GM12878 (cell line): ENCODE results near the gene CATSPER4. TPM values are rescaled to one million over a fixed set of nuclear protein-coding genes. Genes with fewer than 3 reads are reported as not detected.

Experiments used
- ATAC-seq: fragments of 200-7000 bp; cut with Tn5 transposase; 3 replicates; pipeline ENCODE4 v1.9.1; 2020; ENCODE audit warnings: mild to moderate bottlenecking, moderate library complexity
- BruUV-seq: library from RNA; stranded (reverse); fragments of 400-500 nt; replicated peaks from 2 replicates; lab custom pipeline; 2021; lab: Mats Ljungman, UMichigan
- CTCF ChIA-PET: fragments of 300-600 bp; sonication (Branson Sonifier 250); formaldehyde crosslinking; extraction: SDS; loops from one replicate; lab custom pipeline; 2021; ENCODE audit warnings: inconsistent platforms; lab: Yijun Ruan, JAX
- POLR2A ChIA-PET: fragments of 350-600 bp; formaldehyde crosslinking; extraction: SDS; loops from one replicate; lab custom pipeline; 2021; ENCODE audit warnings: inconsistent platforms; lab: Charles Lee
- RAD21 ChIA-PET: fragments of 300-600 bp; sonication (Branson Sonifier 250); formaldehyde crosslinking; loops from one replicate; lab custom pipeline; 2023; ENCODE audit warnings: antibody characterized with exemption; ENCODE audit not compliant: unreplicated experiment; lab: Charles Lee
- SMC1A ChIA-PET: fragments of 300-600 bp; sonication (Branson Sonifier 250); formaldehyde crosslinking; loops from one replicate; lab custom pipeline; 2023; ENCODE audit not compliant: unreplicated experiment, uncharacterized antibody; lab: Charles Lee
- DNase-seq: peaks from one replicate; pipeline ENCODE4 v3.0.0-alpha.2; 2011; ENCODE audit warnings: low read depth, low spot score
- FAIRE-seq: peaks from 3 replicates; lab custom pipeline; 2011; peaks lifted over from hg19 to GRCh38; lab: Jason Lieb, UNC
- H2AFZ ChIP-seq: 2 replicates; pipeline ENCODE4 v1.6.0; 2011; ENCODE audit warnings: low read depth, low read length, control low read depth; ENCODE audit not compliant: control insufficient read depth
- H3K27ac ChIP-seq: 2 replicates; pipeline ENCODE4 v1.5.1; 2011; ENCODE audit warnings: control low read depth; ENCODE audit not compliant: control insufficient read depth, insufficient read depth
- H3K27me3 ChIP-seq, 2 experiments: replicated peaks in 1 of 2; 2 replicates each; pipeline versions ENCODE4 v1.6.0 to v1.6.1; 2011; ENCODE audit warnings: low read length in 1 of 2; ENCODE audit not compliant: control insufficient read depth in 2 of 2, insufficient read depth in 2 of 2
- H3K36me3 ChIP-seq, 2 experiments: 2 replicates each; pipeline ENCODE4 v1.5.1; 2011; ENCODE audit warnings: low read length in 1 of 2; ENCODE audit not compliant: control insufficient read depth in 2 of 2, insufficient read depth in 2 of 2
- H3K4me1 ChIP-seq: 2 replicates; pipeline ENCODE4 v1.6.1; 2011; ENCODE audit warnings: mild to moderate bottlenecking, low read length, moderate library complexity, mixed read lengths; ENCODE audit not compliant: control insufficient read depth, insufficient read depth
- H3K4me2 ChIP-seq: 2 replicates; pipeline ENCODE4 v1.6.0; 2011; ENCODE audit warnings: control low read depth; ENCODE audit not compliant: control insufficient read depth, insufficient read depth
- H3K4me3 ChIP-seq: fragments of 200-600 bp; sonication (generic); 2 replicates; pipeline ENCODE4 v1.5.1; 2016
- H3K79me2 ChIP-seq: 2 replicates; pipeline ENCODE4 v1.6.0; 2011; ENCODE audit warnings: low read length; ENCODE audit not compliant: control insufficient read depth, insufficient read depth
- H3K9ac ChIP-seq: 2 replicates; pipeline ENCODE4 v1.8.0; 2011; ENCODE audit warnings: low read length, control low read depth, mixed read lengths; ENCODE audit not compliant: control insufficient read depth, insufficient read depth
- H3K9me3 ChIP-seq: replicated peaks from 3 replicates; pipeline ENCODE4 v1.5.1; 2011; ENCODE audit warnings: mild to moderate bottlenecking, low read length; ENCODE audit not compliant: control insufficient read depth, insufficient read depth
- H4K20me1 ChIP-seq: 2 replicates; pipeline ENCODE4 v1.6.0; 2011; ENCODE audit not compliant: control insufficient read depth, insufficient read depth
- BMI1 ChIP-seq: fragments of 450-650 bp; IDR thresholded peaks from 2 replicates; pipeline ENCODE4 v1.6.1; 2016; ENCODE audit warnings: mild to moderate bottlenecking, moderate library complexity, borderline replicate concordance
- EP300 ChIP-seq, 2 experiments: fragments of 150-350 bp in 1 of 2; IDR thresholded peaks; 2 replicates each; pipeline ENCODE4 v1.6.1; 2011 to 2012; ENCODE audit warnings: low read depth in 2 of 2, low read length in 2 of 2, borderline replicate concordance in 1 of 2, improper control_type of control experiment in 1 of 2, inconsistent platforms in 1 of 2; ENCODE audit not compliant: control insufficient read depth in 1 of 2
- MEF2A ChIP-seq: IDR thresholded peaks from 2 replicates; pipeline ENCODE4 v1.6.1; 2011; ENCODE audit warnings: low read depth, mild to moderate bottlenecking, low read length, moderate library complexity; ENCODE audit not compliant: insufficient read depth
- PAX8 ChIP-seq: fragments of 450-650 bp; IDR thresholded peaks from 2 replicates; pipeline ENCODE4 v1.6.1; 2017; ENCODE audit warnings: mild to moderate bottlenecking, moderate library complexity
- SUZ12 ChIP-seq: fragments of 200-600 bp; sonication (generic); IDR thresholded peaks from one replicate; pipeline ENCODE4 v1.6.1; 2018; ENCODE audit warnings: antibody characterized with exemption, mild to moderate bottlenecking; ENCODE audit not compliant: unreplicated experiment
- ZBTB4 ChIP-seq: fragments of 450-650 bp; formaldehyde crosslinking; IDR thresholded peaks from 2 replicates; pipeline ENCODE4 v1.4.0; 2022; ENCODE audit warnings: mild to moderate bottlenecking, moderate library complexity
- ZNF384 ChIP-seq: IDR thresholded peaks from 2 replicates; pipeline ENCODE4 v1.6.1; 2012; ENCODE audit warnings: low read depth, mild to moderate bottlenecking, low read length, improper control_type of control experiment, borderline replicate concordance
- WGBS: methylation state at CpG from one replicate; pipeline ENCODE4 v1.1.6; 2016; ENCODE audit warnings: low lambda C conversion rate; ENCODE audit not compliant: insufficient replicate concordance, insufficient coverage; ENCODE audit errors: missing lambda C conversion rate; 5-methylcytosine and 5-hydroxymethylcytosine counted together
- in situ Hi-C: fragments of 300-500 bp; cut with MboI; formaldehyde crosslinking; loops from 9 replicates; pipeline ENCODE4 v1.14.3; 2018; ENCODE audit warnings: mixed read lengths
- intact Hi-C: fragments of 100-400 bp; cut with micrococcal nuclease; formaldehyde crosslinking; loops from one replicate; pipeline ENCODE4 v1.14.2; 2022; ENCODE audit not compliant: unreplicated experiment
- polyA plus RNA-seq, 11 experiments: library from polyadenylated mRNA; depleted of rRNA in 4 of 11; unstranded in 6 of 11; stranded (reverse) in 5 of 11; fragments of >200 nt; fragmentation: Nextera tagmentation in 4 of 11; fragmentation: Illumina TruSeq in 1 of 11; extraction: Ambion mirVana in 4 of 11; extraction: Trizol in 1 of 11; gene quantifications; 1 replicate in 1 of 11; 2 replicates in 10 of 11; pipeline versions ENCODE4 v1.2.1 to v1.2.3, GENCODE V29; 2011 to 2016; ENCODE audit warnings: inconsistent platforms in 2 of 11, missing spikeins in 2 of 11, low read depth in 1 of 11
- total RNA-seq, 4 experiments: library from RNA; depleted of rRNA in 3 of 4; stranded (reverse); fragments of >200 nt in 3 of 4; fragmentation: Illumina TruSeq in 1 of 4; extraction: Trizol in 1 of 4; gene quantifications; 2 replicates each; pipeline versions ENCODE4 v1.2.1 to v1.2.3, GENCODE V29; 2013 to 2021

CATSPER4 gene
- total and polyA plus RNA-seq, 10 of the 15 experiments (the other 5 are each of a cell fraction or from before 2014, with no cell fraction given), result 0.13 TPM; not detected in 9

GRCh38 chr1:26218906-26219494, 28.6 kb downstream of the CATSPER4 start:
- no peaks in the 10 kb centered on the region for H3K36me3 ChIP-seq
- FAIRE-seq (no peak), DNase-seq (no peak), ATAC-seq (no peak)
- ChIA-PET SMC1A (no interaction called here), RAD21 (no interaction called here), POLR2A (no interaction called here), CTCF (interaction anchor here (5.5 kb wide), 1 partner anchor 15 kb away, joined by 19 read pairs; the partner anchor contains the start of gene CEP85)
- in situ Hi-C loops, result no loop called here
- H3K9me3 ChIP-seq, result no peaks in the 10 kb centered on the region
- H3K27ac ChIP-seq, result no peak overlapping the region
- H4K20me1 ChIP-seq, result no peaks in the 10 kb centered on the region; the same call in 1 of the 2 replicates
- H3K4me2 ChIP-seq, result no peak overlapping the region
- no peaks in the 10 kb centered on the region for H3K79me2 ChIP-seq
- 57% methylated on average over 11 of the region's 11 CpGs for WGBS
- no TSS peak for BruUV-seq
- H3K9ac ChIP-seq, result no peak overlapping the region
- H3K27me3 ChIP-seq, result no peaks in the 10 kb centered on the region; a peak in 1 of 4 replicates
- H2AFZ ChIP-seq, result no peak overlapping the region
- TF ChIP-seq BMI1, result no peak
- no peak for TF ChIP-seq PAX8
- no peak for TF ChIP-seq EP300 (IDR thresholded peaks at IDR 0.05; ENCODE audit: borderline replicate concordance in 1 of 2, control insufficient read depth in 1 of 2, low read depth in 2 of 2, low read length in 2 of 2)
- TF ChIP-seq MEF2A, result no peak
- TF ChIP-seq ZBTB4, result no peak
- TF ChIP-seq ZNF384, result no peak
- TF ChIP-seq SUZ12, result no peak
- no peak overlapping the region for H3K4me3 ChIP-seq
- H3K4me1 ChIP-seq, result no peaks in the 10 kb centered on the region
- intact Hi-C loops, result no loop called here
